ENCODE results near the gene TTC1.
"Not testable (repeated sequence)": the region's sequence is repeated elsewhere in the genome, so short reads cannot be mapped to it uniquely, and the experiment has no call there.

TTC1 gene

GRCh38 chr5:160001457-160001856 is 7.5 kb upstream of the TTC1 start:
- DNase-seq, result no peak

GRCh38 chr5:160007514-160007913 is 1.4 kb upstream of the TTC1 start:
- no peak for DNase-seq

- DNase-seq, result not testable (repeated sequence)
These were observed 436 bp upstream of the TTC1 start for GRCh38 chr5:160008529-160008876.

GRCh38 chr5:160009591-160009989 is 651 bp downstream of the TTC1 start:
- DNase-seq, result no peak

- no peak for DNase-seq
These were observed 2.5 kb downstream of the TTC1 start for GRCh38 chr5:160011471-160011870.

DNA sequence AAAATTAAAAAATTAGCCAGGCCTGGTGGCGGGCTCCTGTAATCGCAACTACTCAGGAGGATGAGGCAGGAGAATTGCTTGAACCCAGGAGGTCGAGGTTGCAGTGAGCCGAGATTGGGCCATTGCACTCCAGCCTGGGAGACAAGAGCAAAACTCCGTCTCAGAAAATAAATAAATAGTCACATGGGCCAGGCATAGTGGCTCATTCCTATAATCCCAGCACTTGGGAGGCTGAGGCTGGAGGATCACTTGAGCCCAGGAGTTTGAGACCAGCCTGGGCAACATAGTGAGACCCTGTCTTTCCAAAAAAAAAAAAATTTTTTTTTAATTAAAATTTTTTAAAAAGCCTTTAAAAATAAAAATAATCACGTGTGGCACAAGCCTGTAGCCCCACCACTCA is 5.3 kb downstream of the TTC1 start:
- DNase-seq, result not testable (repeated sequence)

GRCh38 chr5:160018945-160019625 is 10.1 kb downstream of the TTC1 start:
- DNase-seq, result no peak

GRCh38 chr5:160020266-160020770 is 11.4 kb downstream of the TTC1 start:
- no peak for DNase-seq

DNA sequence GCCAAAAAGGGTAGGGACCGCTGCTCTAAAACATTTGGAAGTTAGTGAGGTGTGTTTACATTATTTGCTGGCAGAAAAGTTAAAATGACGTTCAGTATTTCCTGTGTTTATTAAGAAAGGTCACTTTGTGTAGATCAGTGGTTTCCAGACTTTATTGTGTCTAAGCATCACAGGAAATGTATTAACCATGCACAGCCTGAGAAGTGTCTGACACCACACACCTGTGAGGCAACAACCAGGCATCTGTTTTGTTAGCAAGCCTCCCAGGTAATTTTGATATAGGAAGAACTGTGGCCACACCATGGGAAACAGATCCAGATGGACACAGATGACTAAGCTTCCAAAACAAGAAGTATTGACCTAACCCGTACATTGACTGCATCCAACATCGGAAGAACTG is 12.0 kb downstream of the TTC1 start:
- DNase-seq, result no peak

DNA sequence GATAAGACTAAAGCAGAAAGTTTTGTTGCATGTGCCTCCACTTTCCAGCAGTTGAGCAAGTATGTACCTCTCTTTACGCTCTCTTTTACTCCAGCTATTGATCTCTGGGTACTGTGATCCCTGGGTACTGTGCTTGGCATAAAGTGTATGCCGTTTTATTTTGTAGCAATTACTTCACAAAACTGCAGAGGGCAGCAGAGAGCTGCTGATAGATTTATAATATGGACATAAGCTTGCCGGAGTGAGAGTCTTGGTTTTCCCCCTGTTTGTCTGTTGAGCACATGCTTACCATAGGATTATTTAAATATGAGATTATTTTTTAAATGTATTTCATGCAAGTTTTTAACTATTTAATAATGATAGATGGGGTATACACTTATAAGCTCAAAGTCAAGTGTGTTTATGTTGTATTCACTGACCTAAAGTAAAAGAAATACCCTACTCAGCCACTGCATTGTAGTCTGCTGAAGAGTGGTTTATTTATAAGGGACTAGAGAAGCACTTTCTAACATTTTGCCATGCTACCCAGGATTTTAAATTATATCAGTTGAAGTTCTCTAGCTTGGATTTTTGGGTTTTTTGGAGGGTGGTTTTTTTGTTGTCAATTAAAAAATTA is 13.0 kb downstream of the TTC1 start:
- peak; percentile 53 for DNase-seq

GRCh38 chr5:160023007-160023907 is 14.3 kb downstream of the TTC1 start:
- DNase-seq, result no peak

- no peak for DNase-seq
These were observed 15.1 kb downstream of the TTC1 start for GRCh38 chr5:160023908-160024630.

DNA sequence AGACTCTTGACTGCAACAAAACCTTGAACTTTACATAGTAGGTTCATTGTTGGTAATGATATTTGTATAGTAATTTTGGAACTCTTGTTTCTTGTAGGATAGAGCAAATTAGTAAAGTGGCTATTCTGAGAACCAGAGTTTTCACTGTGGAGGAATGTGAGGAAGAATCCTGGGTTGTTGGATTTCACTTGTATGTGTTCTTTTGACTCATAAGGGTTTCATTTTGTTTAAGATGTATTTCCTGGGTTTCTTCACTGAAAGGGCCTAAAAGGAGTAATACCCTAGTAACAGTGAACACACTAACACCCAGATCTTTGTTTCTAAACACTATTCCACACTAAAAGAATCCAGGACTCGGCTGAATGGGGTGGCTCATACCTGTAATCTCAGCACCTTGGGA is 20.1 kb downstream of the TTC1 start:
- no peak for DNase-seq

DNA sequence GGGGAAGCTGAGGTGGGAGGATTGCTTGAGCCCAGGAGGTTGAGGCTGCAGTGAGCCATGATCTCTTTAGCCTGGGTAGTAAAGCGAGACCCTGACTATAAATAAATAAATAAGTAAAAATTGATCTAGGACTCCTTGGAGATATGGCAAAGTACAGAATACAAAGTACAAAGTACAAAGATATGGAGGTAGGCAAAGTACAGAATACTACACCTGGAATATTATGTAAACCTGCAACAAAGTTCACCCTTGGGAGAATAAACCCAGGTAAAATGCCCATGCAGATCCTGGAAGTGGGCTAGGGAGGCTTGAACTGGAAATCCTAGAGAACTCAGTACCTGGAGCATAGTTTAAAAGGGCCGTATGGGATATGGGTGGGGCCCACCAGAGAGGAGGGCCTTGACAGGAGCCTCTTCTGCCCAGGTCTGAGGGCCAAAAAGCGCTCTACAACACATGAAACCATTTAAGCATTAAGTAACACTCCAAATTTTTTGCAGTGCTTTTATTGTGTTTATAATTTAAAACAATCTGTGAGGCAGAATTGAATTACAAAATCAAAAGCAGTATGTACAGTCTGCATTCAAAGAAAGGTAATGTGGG is 20.7 kb downstream of the TTC1 start:
- no peak for DNase-seq

DNA sequence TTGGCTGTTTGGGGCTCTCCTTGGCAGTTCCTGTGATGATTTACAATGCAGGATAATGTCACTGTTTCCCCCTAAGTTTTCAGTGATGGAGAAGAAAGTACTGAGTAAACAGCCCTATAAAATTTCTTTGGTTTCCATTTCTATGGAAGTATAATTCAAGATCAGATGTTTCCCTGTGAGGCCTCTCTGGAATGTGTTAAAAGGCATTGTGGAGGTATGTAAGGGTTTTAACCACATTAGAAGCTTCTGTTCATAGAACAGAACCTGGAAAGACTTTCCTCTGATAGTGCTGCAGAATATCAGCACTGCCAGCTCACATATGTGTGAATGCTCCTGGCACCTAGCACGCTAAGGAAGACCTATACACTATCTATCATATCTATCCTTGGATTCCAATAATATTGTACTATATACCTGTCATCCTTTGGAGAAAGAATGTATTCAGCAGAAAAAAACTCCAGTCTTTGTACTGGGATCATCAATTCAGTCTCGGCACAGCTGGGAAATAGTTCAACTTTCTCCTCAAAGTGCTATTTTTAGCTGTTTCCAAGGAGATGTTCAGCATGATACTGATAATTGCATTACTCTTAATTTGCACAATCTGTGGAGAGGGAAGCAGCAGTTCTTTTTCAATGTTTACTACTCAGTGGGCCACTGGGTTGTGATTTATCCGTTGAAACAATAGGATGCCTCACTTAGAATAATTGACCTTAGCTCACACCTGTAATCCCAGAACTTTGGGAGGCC is 21.9 kb downstream of the TTC1 start:
- DNase-seq, result no peak

DNA sequence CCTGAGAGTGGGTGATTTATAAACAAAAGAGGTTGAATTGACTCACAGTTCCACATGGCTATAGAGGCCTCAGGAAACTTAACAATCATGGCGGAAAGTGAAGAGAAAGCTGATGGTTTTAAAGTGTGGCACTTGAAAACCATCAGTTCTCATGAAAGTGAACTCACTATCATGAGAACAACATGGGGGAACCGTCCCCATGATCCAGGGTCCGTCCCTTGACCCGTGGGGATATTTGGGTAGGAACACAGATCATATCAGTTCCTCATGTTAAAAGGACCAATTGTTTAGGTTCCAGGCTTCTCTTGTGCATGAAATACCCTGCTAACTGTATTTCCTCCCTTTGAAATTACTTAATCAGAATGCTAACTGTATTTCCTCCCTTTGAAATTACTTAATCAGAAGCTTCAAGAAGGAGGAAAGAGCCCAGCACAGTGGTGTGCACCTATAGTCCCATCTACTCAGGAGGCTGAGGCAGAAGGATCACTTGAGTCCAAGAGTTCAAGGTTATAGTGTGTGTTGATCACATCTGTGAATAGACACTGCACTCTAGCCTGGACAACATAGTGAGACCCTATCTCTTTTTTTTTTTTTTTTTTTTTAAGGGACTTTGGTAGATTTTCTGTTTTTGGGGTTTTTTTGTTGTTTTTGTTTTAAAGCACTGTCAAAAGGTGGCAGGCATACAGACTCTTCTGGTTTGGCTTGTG is 24.8 kb downstream of the TTC1 start:
- no peak for DNase-seq

DNA sequence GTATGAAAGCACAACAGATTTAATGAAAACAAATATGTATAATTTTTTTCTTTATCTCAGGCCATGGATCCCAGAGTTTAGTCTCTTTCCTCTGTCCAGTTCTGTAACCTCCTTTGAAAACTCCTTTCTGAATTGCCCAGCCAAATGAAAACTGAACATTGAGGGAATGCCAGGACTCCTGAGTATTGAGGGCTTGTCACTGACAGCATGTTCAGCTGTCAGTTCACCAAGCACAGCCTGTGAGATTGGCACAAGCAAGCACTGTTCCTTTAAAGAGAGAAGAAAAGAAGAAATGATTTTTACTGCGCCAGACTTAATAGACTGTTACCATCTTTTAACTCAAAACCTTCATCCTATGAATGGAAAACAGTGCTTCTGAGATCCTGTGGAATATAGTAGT is 27.3 kb downstream of the TTC1 start:
- no peak for DNase-seq

DNA sequence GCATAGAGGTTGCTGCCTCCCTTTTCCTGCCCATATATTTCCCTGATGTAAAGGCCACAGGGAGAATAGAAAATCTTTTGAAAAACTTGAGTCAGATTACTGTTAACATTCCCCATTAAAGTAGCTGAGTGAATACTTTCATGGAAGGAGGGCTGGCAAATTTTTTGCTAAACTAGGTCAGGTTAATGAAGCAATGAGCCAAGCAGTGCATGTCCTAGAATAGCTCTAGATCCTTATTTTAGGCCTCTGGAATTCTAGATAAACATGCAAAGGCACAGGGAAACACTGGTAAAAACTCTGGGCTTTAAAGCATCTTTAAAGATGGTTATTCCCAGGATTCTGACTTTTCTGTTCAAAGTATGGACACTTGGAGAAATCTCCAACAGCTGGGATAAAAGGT is 27.9 kb downstream of the TTC1 start:
- no peak for DNase-seq

- DNase-seq, result no peak
These were observed 31.0 kb downstream of the TTC1 start for GRCh38 chr5:160039810-160040470.

DNA sequence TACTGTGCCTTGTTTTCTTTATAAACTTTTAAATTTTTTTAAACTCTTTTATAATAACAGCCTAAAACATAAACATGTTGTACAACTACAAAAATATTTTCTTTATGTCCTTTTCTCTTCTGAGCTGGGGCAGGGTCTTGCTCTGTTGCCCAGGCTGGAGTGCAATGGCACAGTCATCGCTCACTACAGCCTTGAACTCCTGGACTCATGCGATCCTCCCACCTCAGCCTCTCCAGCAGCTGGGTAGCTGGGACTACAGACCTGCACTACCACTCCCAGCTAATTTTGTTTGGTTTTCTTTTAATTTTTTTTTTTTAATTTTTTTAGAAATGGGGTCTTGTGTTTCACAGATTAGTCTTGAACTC is 31.5 kb downstream of the TTC1 start:
- no peak for DNase-seq

DNA sequence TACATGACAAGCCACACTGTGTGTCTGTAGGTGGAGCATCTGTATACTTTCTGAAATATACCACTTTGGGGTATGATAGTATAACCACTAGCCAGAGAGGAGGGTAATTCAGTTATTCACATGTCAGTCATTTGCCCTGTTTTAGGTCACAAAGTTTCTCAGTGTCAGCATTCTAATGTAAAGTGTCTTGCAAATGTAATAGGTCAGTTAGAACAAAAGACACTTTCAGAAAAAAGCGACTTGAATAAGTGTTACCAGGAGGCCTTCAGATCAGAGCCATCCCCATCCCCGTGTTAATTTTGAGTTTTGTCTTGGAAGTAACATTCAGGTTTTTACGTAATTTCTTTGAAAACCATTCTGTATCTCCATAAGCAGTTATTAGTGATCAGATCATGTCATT is 33.7 kb downstream of the TTC1 start:
- no peak for DNase-seq
